ENCODE results near the gene PLAAT3.
"Not testable (repeated sequence)": the region's sequence is repeated elsewhere in the genome, so short reads cannot be mapped to it uniquely, and the experiment has no call there.

PLAAT3 gene

GRCh38 chr11:63534076-63534475 is 80.2 kb downstream of the PLAAT3 start:
- no peak for DNase-seq (ENCODE audit: insufficient read length, low spot score)
- FAIRE-seq, result no peak
- TF ChIP-seq CTCF (IDR thresholded peaks at IDR 0.05; ENCODE audit: insufficient read depth, missing control alignments), result no peak

- no peak for TF ChIP-seq CTCF (IDR thresholded peaks at IDR 0.05; ENCODE audit: insufficient read depth, missing control alignments)
- FAIRE-seq, result no peak
- DNase-seq (ENCODE audit: insufficient read length, low spot score), result no peak
Measured at GRCh38 chr11:63532799-63533475, 81.3 kb downstream of the PLAAT3 start.

GRCh38 chr11:63532117-63532516 is 82.1 kb downstream of the PLAAT3 start:
- DNase-seq (ENCODE audit: insufficient read length, low spot score) (no peak), FAIRE-seq (no peak)
- TF ChIP-seq CTCF (IDR thresholded peaks at IDR 0.05; ENCODE audit: insufficient read depth, missing control alignments), result no peak

GRCh38 chr11:63531074-63531792 is 83.0 kb downstream of the PLAAT3 start:
- not testable (repeated sequence) for DNase-seq (ENCODE audit: insufficient read length, low spot score)

GRCh38 chr11:63530021-63530420 is 84.2 kb downstream of the PLAAT3 start:
- no peak for TF ChIP-seq CTCF (IDR thresholded peaks at IDR 0.05; ENCODE audit: insufficient read depth, missing control alignments)
- DNase-seq (ENCODE audit: insufficient read length, low spot score) (no peak), FAIRE-seq (no peak)

More at GRCh38 chr11:63531074-63531792, 83.0 kb downstream of the PLAAT3 start:
- not testable (repeated sequence) for FAIRE-seq

- FAIRE-seq; DNase-seq (ENCODE audit: insufficient read length, low spot score): not testable (repeated sequence)
Measured at GRCh38 chr11:63529373-63529772, 84.9 kb downstream of the PLAAT3 start.

- not testable (repeated sequence) for DNase-seq (ENCODE audit: insufficient read length, low spot score); FAIRE-seq
Measured at GRCh38 chr11:63528729-63529278, 85.4 kb downstream of the PLAAT3 start.

GRCh38 chr11:63528156-63528555 is 86.1 kb downstream of the PLAAT3 start:
- DNase-seq (ENCODE audit: insufficient read length, low spot score); FAIRE-seq: not testable (repeated sequence)

- no peak for DNase-seq (ENCODE audit: insufficient read length, low spot score)
- TF ChIP-seq CTCF (IDR thresholded peaks at IDR 0.05; ENCODE audit: insufficient read depth, missing control alignments), result no peak
- FAIRE-seq, result no peak
Measured at GRCh38 chr11:63527667-63528066, 86.6 kb downstream of the PLAAT3 start.
